Measurements from ENCODE around the gene LZTFL1. TPM values are rescaled to one million over a fixed set of nuclear protein-coding genes. Genes with fewer than 3 reads are reported as not detected.
A peak's percentile ranks its signal among the peaks of the same experiment; 100 is the strongest.

The LZTFL1 gene
- total RNA-seq, 1 experiment from 2014 or later = 9.1 TPM

GRCh38 chr3:45792036-45792435, 49.9 kb downstream of the LZTFL1 start (continued):
- TF ChIP-seq ZNF281 (CRISPR knock-in tag; IDR thresholded peaks at IDR 0.05) = no peak
- no peak for TF ChIP-seq USF2 (CRISPR knock-in tag; IDR thresholded peaks at IDR 0.05)
- TF ChIP-seq KAT7 (CRISPR knock-in tag; IDR thresholded peaks at IDR 0.05; ENCODE audit: borderline replicate concordance) = no peak
- no peak for TF ChIP-seq ZBTB21 (CRISPR knock-in tag; IDR thresholded peaks at IDR 0.05; ENCODE audit: borderline replicate concordance)
- TF ChIP-seq E2F4 (CRISPR knock-in tag; IDR thresholded peaks at IDR 0.05; ENCODE audit: borderline replicate concordance, low read depth) = no peak
- no peak for TF ChIP-seq SOX15 (CRISPR knock-in tag; IDR thresholded peaks at IDR 0.05)

- H3K4me3 Mint-ChIP-seq = no peak overlapping the region
- DNase-seq (ENCODE audit: low spot score) = no peak
- ATAC-seq = peak; percentile 53
- ChIA-PET POLR2A (interaction anchor here (0.6 kb wide), 1 partner anchor 22 kb away, joined by 3 read pairs; no protein-coding TSS in a partner anchor), CTCF (interaction anchor here (1.3 kb wide), 1 partner anchor 28 kb away, joined by 3 read pairs; no protein-coding TSS in a partner anchor)
- H3K4me1 Mint-ChIP-seq = peaks cover 13% of the 10 kb centered on the region
- TF ChIP-seq CTCF (IDR thresholded peaks at IDR 0.05) = no peak
- TF ChIP-seq GTF2I (CRISPR knock-in tag; conservative IDR thresholded peaks at IDR 0.05) = no peak
- TF ChIP-seq ZBTB43 (CRISPR knock-in tag; IDR thresholded peaks at IDR 0.05) = no peak
- no peak for TF ChIP-seq PRDM15 (CRISPR knock-in tag; IDR thresholded peaks at IDR 0.05)
- TF ChIP-seq IRF1 (CRISPR knock-in tag; IDR thresholded peaks at IDR 0.05) = no peak
- TF ChIP-seq ETV6 (CRISPR knock-in tag; IDR thresholded peaks at IDR 0.05) = no peak
- TF ChIP-seq CREB1 (CRISPR knock-in tag; IDR thresholded peaks at IDR 0.05) = no peak
- no peak for TF ChIP-seq SP1 (CRISPR knock-in tag; conservative IDR thresholded peaks at IDR 0.05)
- TF ChIP-seq KAT7 (CRISPR knock-in tag; IDR thresholded peaks at IDR 0.05; ENCODE audit: borderline replicate concordance) = no peak
- TF ChIP-seq ZMAT4 (CRISPR knock-in tag; IDR thresholded peaks at IDR 0.05) = no peak
- no peak for TF ChIP-seq NFE2L1 (CRISPR knock-in tag; IDR thresholded peaks at IDR 0.05)
- no peak for TF ChIP-seq ZNF219 (CRISPR knock-in tag; IDR thresholded peaks at IDR 0.05; ENCODE audit: borderline replicate concordance)
- no peak for TF ChIP-seq RELA (CRISPR knock-in tag; IDR thresholded peaks at IDR 0.05; ENCODE audit: borderline replicate concordance)
- no peak overlapping the region for H3K27ac Mint-ChIP-seq
- peaks cover 15% of the 10 kb centered on the region for H3K36me3 Mint-ChIP-seq
- H3K9me3 Mint-ChIP-seq = peaks cover 26% of the 10 kb centered on the region
- peaks cover 28% of the 10 kb centered on the region for H3K27me3 Mint-ChIP-seq (ENCODE audit: low read depth)
These were observed 51.3 kb downstream of the LZTFL1 start for GRCh38 chr3:45790596-45790995.

All from WTC11 (cell line).